GM12891 (cell line): ENCODE measurements around the gene TBC1D2.

Source experiments
- POLR2A ChIP-seq: IDR thresholded peaks from 2 replicates; pipeline ENCODE4 v1.6.1; 2011; ENCODE audit warnings: low read depth, low read length, control low read depth
- POLR2AphosphoS5 ChIP-seq: IDR thresholded peaks from 2 replicates; pipeline ENCODE4 v1.6.1; 2011; ENCODE audit warnings: low read depth, low read length, control low read depth
- SPI1 ChIP-seq: IDR thresholded peaks from 2 replicates; pipeline ENCODE4 v1.6.1; 2011; ENCODE audit warnings: low read depth, low read length, control low read depth
- TAF1 ChIP-seq: IDR thresholded peaks from 2 replicates; pipeline ENCODE4 v1.6.1; 2011; ENCODE audit warnings: low read depth, low read length, control low read depth

DNA sequence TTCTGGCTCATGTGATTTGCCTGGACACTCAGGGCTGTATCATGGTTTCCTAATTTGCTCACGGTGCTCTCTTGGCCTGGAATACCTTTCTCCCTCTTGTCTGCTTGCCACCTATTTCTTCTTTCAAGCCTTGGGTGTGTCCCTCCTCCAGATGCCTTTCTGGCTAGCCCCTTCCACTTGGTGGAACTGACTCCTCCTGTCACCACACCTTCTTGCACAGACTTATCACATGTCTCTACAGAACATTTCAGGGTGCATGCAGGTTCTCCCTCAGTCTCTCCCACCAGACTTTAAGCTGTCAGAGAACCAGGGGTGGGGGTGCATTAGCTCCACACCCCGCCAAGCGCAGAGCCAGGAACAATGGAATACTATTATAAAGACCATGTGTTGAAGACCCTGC is 1.9 kb downstream of the TBC1D2 start:
- TF ChIP-seq POLR2A, result no peak
- TF ChIP-seq TAF1, result no peak
- TF ChIP-seq POLR2AphosphoS5, result no peak
- TF ChIP-seq SPI1, result no peak
